NCI-H187 (cell line): ENCODE measurements around the gene UGT1A5.

Source experiments
- DNase-seq, 2 experiments: peaks; one replicate each; lab custom pipeline; 2025; lab: John Stamatoyannopoulos, UW

UGT1A5 gene

DNA sequence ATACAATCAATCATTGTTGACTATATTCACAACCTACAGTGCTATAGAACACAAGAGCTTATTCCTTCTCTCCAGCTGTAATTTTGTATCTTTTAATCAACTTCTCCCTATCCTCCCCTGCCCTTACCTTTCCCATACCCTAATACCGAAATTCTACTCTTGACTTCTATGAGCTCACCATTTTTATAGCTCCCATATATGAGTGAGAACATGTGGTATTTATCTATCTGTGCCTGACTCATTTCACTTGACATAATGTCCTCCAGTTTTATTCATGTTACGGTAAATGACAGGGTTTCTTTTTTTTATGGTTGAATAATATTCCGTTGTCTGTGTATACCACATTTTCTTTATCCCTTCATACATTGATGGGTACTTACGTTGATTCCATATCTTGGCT lies 68.1 kb downstream of the UGT1A5 start:
- no peak for DNase-seq

- DNase-seq: no peak
Measured at GRCh38 chr2:233789554-233789953, 76.8 kb downstream of the UGT1A5 start.

- DNase-seq: no peak
Measured at GRCh38 chr2:233791151-233791882, 78.6 kb downstream of the UGT1A5 start.

GRCh38 chr2:233791883-233792329 lies 79.2 kb downstream of the UGT1A5 start:
- no peak for DNase-seq

DNA sequence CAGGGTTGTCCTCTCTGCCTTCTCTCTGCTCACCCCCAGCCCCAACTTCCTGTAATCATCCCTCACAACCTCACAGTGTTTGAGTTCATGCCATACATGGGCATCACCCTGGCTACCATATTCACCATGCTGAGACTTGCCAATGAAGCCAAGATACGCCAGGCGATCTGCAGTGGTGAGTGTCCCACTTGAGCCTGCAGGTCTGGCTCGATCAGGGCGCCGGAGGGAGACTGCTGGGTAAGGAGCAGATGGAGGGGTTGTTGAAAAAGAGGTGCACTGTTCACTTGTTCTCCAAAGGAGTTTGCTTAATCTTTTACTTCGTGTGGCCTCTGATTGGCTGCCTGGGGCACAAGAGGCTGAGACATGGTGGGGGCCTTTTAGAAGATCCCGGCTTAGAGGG lies 80.0 kb downstream of the UGT1A5 start:
- no peak for DNase-seq

- no peak for DNase-seq
Measured at GRCh38 chr2:233793465-233794127, 80.9 kb downstream of the UGT1A5 start.

- no peak for DNase-seq
Measured at GRCh38 chr2:233794128-233794658, 81.5 kb downstream of the UGT1A5 start.

DNA sequence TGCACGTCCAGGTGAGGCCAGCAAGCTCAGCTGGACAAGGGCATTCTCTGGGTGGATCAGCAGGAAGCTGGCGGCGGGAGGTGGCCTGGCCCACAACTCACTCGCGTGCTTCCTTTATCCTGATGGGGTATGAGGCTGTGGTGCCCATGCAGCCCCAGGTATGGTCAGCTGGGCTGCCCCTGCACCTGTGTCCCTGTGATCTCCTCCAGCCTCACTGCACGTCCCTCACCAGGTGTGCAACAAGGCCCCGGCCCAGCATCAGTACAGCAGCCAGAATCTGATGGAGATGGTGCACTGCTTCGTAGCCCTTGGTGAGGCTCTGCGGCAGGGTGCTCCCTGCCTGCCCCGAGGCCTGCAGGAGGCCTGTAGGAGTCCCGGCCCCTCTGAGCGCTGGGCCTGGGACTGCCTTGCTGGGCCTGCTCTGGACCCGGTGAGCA lies 83.0 kb downstream of the UGT1A5 start:
- DNase-seq: no peak

DNA sequence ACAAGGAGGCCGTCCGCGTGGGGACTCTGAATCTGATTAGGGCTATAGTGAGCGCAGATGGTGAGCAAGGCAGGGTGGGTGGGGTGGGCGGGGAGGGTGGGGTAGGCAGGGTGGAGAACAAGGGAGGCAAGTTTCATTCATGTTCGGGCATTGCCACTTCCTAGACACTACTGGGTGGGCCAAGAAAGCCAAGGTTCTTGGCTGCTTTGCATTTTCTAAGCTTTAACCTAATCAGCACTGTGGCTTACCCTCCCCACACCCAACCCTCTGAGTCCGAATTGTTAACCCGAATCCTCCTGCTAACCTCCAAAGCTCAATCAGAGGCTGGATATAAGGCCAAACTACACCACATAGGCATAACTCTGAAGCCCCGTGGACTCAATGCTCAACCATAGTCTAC lies 83.5 kb downstream of the UGT1A5 start:
- no peak for DNase-seq

DNA sequence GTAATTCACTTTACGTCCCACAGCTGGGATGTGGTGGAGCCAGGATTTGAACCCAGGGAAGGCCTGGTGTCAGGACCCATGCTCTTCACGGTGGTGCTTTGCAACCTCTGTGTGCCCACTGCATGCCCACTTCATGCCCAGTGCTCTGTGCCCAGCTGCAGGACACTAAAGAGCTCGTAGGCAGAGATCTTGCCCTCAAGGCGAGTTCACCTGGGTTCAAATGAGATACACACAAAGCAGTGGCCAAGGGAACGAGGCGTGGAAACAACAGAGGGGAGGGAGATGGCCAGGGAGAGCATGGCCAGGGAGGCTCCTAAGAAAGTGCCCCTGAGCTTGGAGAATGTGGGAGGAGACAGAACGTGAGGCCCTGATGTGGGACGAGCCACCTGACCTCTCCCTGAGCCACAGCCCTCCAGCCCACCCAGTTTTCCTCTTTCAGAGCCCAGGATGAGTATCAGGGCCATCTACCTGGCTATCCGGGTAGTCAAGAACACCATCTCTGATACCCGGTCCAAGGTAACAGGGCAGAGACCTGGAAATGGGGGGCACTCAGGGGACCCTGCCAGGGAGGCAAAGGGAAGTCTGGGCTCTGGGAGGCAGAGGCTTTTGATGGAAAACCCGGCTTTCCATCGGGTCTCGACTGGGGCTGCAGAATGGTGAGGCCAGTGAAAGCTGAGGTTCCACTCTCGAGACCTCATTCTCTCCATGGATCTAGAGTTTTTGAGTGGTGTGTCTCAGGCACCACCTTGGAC lies 85.8 kb downstream of the UGT1A5 start:
- no peak for DNase-seq

GRCh38 chr2:233799087-233799665 lies 86.5 kb downstream of the UGT1A5 start:
- no peak for DNase-seq

GRCh38 chr2:233799716-233800115 lies 87.0 kb downstream of the UGT1A5 start:
- no peak for DNase-seq

- DNase-seq: no peak
Measured at GRCh38 chr2:233800208-233800607, 87.5 kb downstream of the UGT1A5 start.

DNA sequence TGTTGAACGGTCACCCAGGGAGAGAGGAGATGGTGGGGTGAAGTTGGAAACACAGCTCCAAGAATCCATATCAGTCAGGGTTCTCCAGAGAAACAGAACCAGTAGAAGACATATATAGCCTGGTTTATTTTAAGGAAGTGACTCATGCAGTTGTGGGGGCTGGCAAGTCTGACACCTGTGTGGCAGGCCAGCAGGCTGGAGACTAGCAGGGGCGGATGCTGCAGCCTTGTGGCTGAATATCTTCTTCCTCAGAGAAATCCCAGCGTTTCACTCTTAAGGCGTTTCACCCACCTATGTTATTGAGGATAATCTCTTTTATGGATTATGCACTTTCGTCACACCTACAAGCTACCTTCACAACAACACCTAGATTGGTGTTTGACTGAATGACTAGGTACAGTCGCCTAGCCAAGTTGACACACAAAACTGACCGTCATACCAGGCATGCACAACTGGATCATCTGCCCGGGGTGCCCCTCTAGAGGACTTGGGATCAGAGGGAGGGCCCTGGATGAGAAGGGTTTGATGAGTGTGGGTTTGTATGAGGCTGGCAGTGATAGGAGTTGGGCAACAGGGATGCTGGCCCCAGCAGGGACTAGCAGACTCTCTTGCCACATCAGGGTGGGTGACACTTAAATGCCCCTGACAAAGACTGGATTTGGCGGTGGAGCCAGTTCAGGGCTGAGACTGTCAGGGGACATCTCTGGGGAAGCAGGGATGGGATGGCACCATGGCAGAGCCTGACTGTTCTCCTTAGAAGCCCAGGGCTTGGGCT lies 88.8 kb downstream of the UGT1A5 start:
- no peak for DNase-seq

DNA sequence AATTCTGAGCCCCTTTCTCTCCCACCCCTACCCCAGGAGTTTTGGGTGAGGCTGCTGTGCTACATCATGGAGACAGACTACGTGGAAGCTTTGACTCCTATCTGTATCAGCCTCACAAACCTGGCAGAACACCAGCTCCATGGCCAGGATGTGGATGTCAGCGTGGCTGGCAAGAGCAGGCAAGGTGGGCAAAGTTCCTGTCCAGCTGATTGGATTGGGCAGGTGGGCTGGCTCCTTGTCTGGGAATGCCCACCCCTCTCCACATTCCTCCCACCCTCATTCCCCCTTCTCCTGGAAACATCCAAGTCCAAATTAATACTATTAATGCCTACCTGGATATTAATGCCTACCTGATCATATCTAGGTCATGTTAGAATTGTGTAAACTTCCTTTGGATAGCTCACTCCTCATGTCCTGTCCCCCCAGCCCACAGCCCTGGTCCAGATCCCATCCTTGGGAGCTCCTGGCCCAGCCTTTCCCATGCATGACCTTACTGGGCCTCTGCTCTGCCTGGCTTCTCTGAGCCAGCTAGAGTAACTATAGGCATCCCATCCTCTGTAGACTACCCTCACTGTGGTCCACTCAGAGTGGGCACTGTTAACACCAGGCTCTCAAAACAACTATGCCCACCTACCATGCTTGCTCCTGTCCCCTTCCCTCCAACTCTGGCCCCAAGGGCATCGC lies 89.6 kb downstream of the UGT1A5 start:
- no peak for DNase-seq

DNA sequence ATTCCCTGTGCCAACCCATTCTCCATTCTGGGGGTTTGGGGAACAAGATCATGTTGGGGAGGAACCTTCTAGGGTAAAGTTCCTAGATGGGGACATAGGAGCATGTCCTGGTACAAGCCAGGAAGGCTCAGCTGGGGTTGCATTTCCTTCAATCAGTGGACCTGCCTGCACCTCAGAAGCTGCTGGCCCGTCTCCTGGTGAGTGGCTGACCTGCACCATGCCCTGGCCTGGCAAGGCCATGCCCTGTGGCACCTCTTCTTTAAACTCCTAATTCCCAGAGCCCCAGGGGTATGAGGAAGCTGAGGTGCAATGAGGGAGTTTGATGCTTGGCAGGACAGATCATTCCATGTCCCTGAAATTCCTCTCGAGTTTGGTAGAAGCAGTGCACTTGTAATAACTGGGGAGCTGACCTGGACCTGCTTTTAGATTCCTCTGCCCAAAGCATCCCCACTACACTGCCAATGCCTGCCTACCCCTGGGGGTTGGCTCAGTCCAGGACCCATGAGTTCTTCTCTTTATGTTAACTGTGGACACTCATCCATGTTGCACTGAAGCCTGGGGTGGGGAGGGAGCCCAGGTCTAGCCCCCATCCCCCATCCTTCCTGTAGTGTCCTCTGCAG lies 90.7 kb downstream of the UGT1A5 start:
- DNase-seq: no peak

- no peak for DNase-seq
Measured at GRCh38 chr2:233803994-233804393, 91.3 kb downstream of the UGT1A5 start.

GRCh38 chr2:233807215-233807865 lies 94.6 kb downstream of the UGT1A5 start:
- DNase-seq: no peak

DNA sequence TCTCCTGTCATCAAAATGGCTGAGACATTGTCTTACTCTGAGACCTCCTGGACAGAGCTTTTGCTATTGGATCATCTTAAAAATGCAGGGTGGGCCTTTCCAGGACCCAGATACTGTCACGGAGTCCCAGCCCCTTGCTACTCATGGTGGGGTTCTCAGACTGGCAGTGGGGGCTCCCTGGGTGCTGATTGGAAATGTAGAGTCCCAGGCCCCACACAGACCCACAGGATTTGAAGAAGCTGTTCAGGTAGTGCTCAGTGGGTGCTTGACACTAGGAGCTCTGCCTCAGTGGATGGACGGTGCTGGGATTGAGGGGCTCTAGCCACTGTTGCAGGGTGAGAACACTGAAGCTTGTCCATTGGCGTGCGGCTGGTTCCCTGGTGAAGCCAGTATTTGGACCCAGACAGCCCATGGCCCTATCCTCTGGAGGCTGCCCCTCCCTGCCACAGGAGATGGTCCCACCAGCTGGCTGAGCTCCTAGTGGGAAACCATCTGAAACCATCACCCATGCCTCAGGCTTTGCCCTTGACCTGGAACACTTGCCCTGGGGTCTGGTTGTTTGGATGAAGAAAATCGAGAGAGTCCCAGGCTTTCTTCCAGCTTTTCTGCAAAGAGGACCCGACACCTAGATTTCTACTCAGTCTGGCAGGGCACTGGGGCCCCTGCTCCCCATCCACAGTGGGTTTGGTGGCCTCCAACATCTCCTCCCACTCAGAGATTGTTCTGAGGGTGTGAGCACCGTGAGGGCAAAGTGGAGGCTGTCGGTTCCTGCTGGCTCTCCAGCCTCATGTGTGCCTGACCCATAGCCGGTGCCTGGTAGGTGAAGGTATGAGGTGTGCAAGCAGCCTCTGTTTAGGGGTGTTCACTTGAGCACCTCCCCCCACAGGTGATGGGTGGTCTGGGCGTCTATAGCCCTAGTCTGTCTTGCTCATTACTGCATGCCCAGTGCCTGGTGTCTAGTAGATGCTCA lies 95.5 kb downstream of the UGT1A5 start:
- no peak for DNase-seq
